ENCODE results near the gene TBC1D22A.

DNA sequence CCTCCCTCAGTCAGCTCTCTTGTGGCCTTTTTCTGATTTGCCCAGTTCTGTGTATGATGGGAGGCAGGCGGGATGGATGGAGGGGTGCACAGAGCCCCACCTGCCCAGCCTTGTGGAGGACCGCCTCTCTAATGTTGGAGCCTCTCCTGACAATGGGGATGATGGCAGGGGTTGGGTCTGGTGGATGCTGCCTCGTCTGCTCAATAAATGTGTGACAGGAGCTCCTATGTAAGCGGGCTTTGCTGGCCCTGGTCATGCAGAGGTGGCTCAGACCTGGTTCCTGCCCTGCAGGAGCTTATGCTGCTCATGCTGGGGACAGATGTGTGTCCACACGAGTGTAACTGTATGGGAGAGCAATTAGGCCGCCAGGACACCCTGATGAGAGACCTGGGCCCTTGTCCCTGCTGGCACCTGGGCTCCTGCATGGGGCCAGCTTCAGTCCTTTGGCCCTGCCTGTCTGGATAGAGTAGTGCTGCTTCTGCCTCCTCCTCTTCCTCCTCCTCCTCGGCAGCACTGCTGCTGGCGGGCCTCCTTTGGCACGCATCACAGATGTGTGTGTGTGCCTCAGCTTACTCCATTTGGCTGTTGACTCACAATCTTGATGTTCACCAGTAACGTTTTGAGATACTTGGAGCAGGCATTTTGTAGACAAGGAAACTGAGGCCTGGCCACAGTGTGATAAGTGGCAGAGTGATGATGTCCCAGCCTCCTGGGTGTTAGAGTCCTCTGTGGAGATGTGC is 131.0 kb downstream of the TBC1D22A start:
- TF ChIP-seq, protein P1, sequence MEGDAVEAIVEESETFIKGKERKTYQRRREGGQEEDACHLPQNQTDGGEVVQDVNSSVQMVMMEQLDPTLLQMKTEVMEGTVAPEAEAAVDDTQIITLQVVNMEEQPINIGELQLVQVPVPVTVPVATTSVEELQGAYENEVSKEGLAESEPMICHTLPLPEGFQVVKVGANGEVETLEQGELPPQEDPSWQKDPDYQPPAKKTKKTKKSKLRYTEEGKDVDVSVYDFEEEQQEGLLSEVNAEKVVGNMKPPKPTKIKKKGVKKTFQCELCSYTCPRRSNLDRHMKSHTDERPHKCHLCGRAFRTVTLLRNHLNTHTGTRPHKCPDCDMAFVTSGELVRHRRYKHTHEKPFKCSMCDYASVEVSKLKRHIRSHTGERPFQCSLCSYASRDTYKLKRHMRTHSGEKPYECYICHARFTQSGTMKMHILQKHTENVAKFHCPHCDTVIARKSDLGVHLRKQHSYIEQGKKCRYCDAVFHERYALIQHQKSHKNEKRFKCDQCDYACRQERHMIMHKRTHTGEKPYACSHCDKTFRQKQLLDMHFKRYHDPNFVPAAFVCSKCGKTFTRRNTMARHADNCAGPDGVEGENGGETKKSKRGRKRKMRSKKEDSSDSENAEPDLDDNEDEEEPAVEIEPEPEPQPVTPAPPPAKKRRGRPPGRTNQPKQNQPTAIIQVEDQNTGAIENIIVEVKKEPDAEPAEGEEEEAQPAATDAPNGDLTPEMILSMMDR (IDR thresholded peaks at IDR 0.05), result no peak
- no peak for TF ChIP-seq POLR2A (IDR thresholded peaks at IDR 0.05)
